Activated T-cell treated with anti-CD3 and anti-CD28 coated beads for 1 hour (primary cell): ENCODE measurements around the gene RBFA.
"Not testable (repeated sequence)": the region's sequence is repeated elsewhere in the genome, so short reads cannot be mapped to it uniquely, and the experiment has no call there.

ENCODE experiments used
- DNase-seq: peaks from one replicate; pipeline ENCODE4 v3.0.0-alpha.2; 2020; ENCODE audit warnings: low read depth

RBFA gene

GRCh38 chr18:80034068-80034851, at the start of gene RBFA:
Gene RBFA, plus strand, starts transcription at chr18:80034434. Its CDS starts 62 bp downstream, at chr18:80034496.
- peak; percentile 100 for DNase-seq

- no peak for DNase-seq
These were observed 49.1 kb upstream of the RBFA start for GRCh38 chr18:79985172-79985571.

GRCh38 chr18:79986726-79987125, 47.5 kb upstream of the RBFA start:
- no peak for DNase-seq

- DNase-seq = no peak
These were observed 46.7 kb upstream of the RBFA start for GRCh38 chr18:79987566-79987965.

GRCh38 chr18:79988071-79988450, 46.2 kb upstream of the RBFA start:
- peak; percentile 52 for DNase-seq

GRCh38 chr18:79988451-79989194, 45.6 kb upstream of the RBFA start, which contains the start of gene TXNL4A:
Gene TXNL4A, minus strand, starts transcription at chr18:79988563. Its CDS starts 171 bp downstream, at chr18:79988392.
- peak; percentile 68 for DNase-seq

- no peak for DNase-seq
These were observed 45.1 kb upstream of the RBFA start for GRCh38 chr18:79989195-79989497.

GRCh38 chr18:79991494-79991893, 42.7 kb upstream of the RBFA start:
- DNase-seq = no peak

GRCh38 chr18:79999701-80000100, 34.5 kb upstream of the RBFA start:
- DNase-seq = not testable (repeated sequence)

- no peak for DNase-seq
These were observed 33.4 kb upstream of the RBFA start for GRCh38 chr18:80000877-80001276.

GRCh38 chr18:80002468-80002867, 31.8 kb upstream of the RBFA start:
- DNase-seq = no peak

GRCh38 chr18:80004600-80005342, 29.5 kb upstream of the RBFA start:
- no peak for DNase-seq

- no peak for DNase-seq
These were observed 27.5 kb upstream of the RBFA start for GRCh38 chr18:80006724-80007123.

- DNase-seq = no peak
These were observed 24.3 kb upstream of the RBFA start for GRCh38 chr18:80009661-80010550.

- no peak for DNase-seq
These were observed 23.7 kb upstream of the RBFA start for GRCh38 chr18:80010551-80010906.

GRCh38 chr18:80011496-80012137, 22.6 kb upstream of the RBFA start:
- DNase-seq = not testable (repeated sequence)

GRCh38 chr18:80012714-80013113, 21.5 kb upstream of the RBFA start:
- DNase-seq = no peak

GRCh38 chr18:80022613-80023012, 11.6 kb upstream of the RBFA start:
- no peak for DNase-seq

GRCh38 chr18:80023173-80023572, 11.1 kb upstream of the RBFA start:
- no peak for DNase-seq

GRCh38 chr18:80026363-80026762, 7.9 kb upstream of the RBFA start:
- DNase-seq = no peak

- DNase-seq = not testable (repeated sequence)
These were observed 6.5 kb upstream of the RBFA start for GRCh38 chr18:80027719-80028118.
